Neural cell (in vitro differentiated cells): ENCODE data around the gene GPS1. TPM values are rescaled to one million over a fixed set of nuclear protein-coding genes. Genes with fewer than 3 reads are reported as not detected.

Experiments
- H2AFZ ChIP-seq: fragments of 200-600, 300-800 bp; sonication (generic), shearing (Covaris generic); 2 replicates; pipeline ENCODE4 v1.6.0; 2014; ENCODE audit warnings: low read depth, mild to moderate bottlenecking, antibody characterized with exemption, low read length, moderate library complexity
- H3F3A ChIP-seq: fragments of 200-600 bp; shearing (Covaris generic); 2 replicates; pipeline ENCODE4 v1.6.1; 2016; ENCODE audit warnings: mild to moderate bottlenecking, moderate library complexity, mixed read lengths, antibody characterized with exemption, low read length; ENCODE audit not compliant: insufficient read depth, poor library complexity, severe bottlenecking
- H3K27ac ChIP-seq: fragments of 200-600, 300-800 bp; sonication (generic), shearing (Covaris generic); 2 replicates; pipeline ENCODE4 v1.5.1; 2014; ENCODE audit warnings: mild to moderate bottlenecking, low read length, moderate library complexity
- H3K27me3 ChIP-seq: fragments of 300-800, 200-600 bp; sonication (generic), shearing (Covaris generic); 2 replicates; pipeline ENCODE4 v1.6.0; 2014; ENCODE audit warnings: mild to moderate bottlenecking, low read depth, low read length, moderate library complexity; ENCODE audit not compliant: insufficient read depth
- H3K36me3 ChIP-seq: fragments of 300-800, 200-600 bp; sonication (generic), shearing (Covaris generic); 2 replicates; pipeline ENCODE4 v1.5.1; 2014; ENCODE audit warnings: mild to moderate bottlenecking, antibody characterized with exemption, low read length, moderate library complexity; ENCODE audit not compliant: insufficient read depth
- H3K4me2 ChIP-seq: fragments of 300-800, 200-600 bp; sonication (generic), shearing (Covaris generic); 2 replicates; pipeline ENCODE4 v1.6.0; 2014; ENCODE audit warnings: mild to moderate bottlenecking, low read length
- H3K4me3 ChIP-seq: fragments of 300-800, 200-600 bp; sonication (generic), shearing (Covaris generic); 2 replicates; pipeline ENCODE4 v1.5.1; 2014; ENCODE audit warnings: mild to moderate bottlenecking, low read length, moderate library complexity
- H3K79me2 ChIP-seq: fragments of 200-600 bp; shearing (Covaris generic); replicated peaks from 2 replicates; pipeline ENCODE4 v1.6.0; 2014; ENCODE audit warnings: mild to moderate bottlenecking, low read length, moderate library complexity; ENCODE audit not compliant: insufficient read depth
- H3K9ac ChIP-seq: fragments of 300-800, 200-600 bp; sonication (generic), shearing (Covaris generic); 2 replicates; pipeline ENCODE4 v1.6.1; 2016; ENCODE audit warnings: mild to moderate bottlenecking, low read length, mixed read lengths
- H3K9me2 ChIP-seq: fragments of 200-600 bp; shearing (Covaris generic); 2 replicates; pipeline ENCODE4 v1.6.1; 2016; ENCODE audit warnings: mild to moderate bottlenecking, low read length, mixed read lengths; ENCODE audit not compliant: insufficient read depth
- H3K9me3 ChIP-seq: fragments of 200-600, 300-800 bp; sonication (generic), shearing (Covaris generic); 2 replicates; pipeline ENCODE4 v1.6.1; 2016; ENCODE audit warnings: mild to moderate bottlenecking, mixed run types, low read length, moderate library complexity, mixed read lengths
- H4K20me1 ChIP-seq: fragments of 200-600 bp; shearing (Covaris generic); 2 replicates; pipeline ENCODE4 v1.6.1; 2016; ENCODE audit warnings: mild to moderate bottlenecking, mixed run types; ENCODE audit not compliant: insufficient read depth
- CTCF ChIP-seq: fragments of 450-650 bp; IDR thresholded peaks from 2 replicates; pipeline ENCODE4 v1.5.1; 2014; ENCODE audit warnings: antibody characterized with exemption, mild to moderate bottlenecking, moderate library complexity; ENCODE audit not compliant: poor library complexity, severe bottlenecking
- EP300 ChIP-seq: fragments of 450-650 bp; conservative IDR thresholded peaks from 2 replicates; pipeline ENCODE4 v1.6.1; 2014; ENCODE audit warnings: antibody characterized with exemption, mild to moderate bottlenecking, moderate library complexity; ENCODE audit not compliant: poor library complexity, severe bottlenecking
- EZH2 ChIP-seq: fragments of 200-600, 300-800 bp; shearing (Covaris generic), sonication (generic); IDR thresholded peaks from 2 replicates; pipeline ENCODE4 v1.6.1; 2014; ENCODE audit warnings: antibody characterized with exemption, low read length, borderline replicate concordance, mild to moderate bottlenecking; ENCODE audit not compliant: insufficient read depth, poor library complexity, severe bottlenecking
- MXI1 ChIP-seq: fragments of 450-650 bp; conservative IDR thresholded peaks from 2 replicates; pipeline ENCODE4 v1.6.1; 2014; ENCODE audit warnings: antibody characterized with exemption, mild to moderate bottlenecking; ENCODE audit not compliant: poor library complexity, severe bottlenecking
- POLR2AphosphoS5 ChIP-seq: IDR thresholded peaks from 2 replicates; pipeline ENCODE4 v1.6.1; 2012
- RAD21 ChIP-seq: fragments of 450-650 bp; conservative IDR thresholded peaks from 2 replicates; pipeline ENCODE4 v1.6.1; 2014; ENCODE audit warnings: antibody characterized with exemption, mild to moderate bottlenecking, moderate library complexity
- REST ChIP-seq: IDR thresholded peaks from 2 replicates; pipeline ENCODE4 v1.6.1; 2012; ENCODE audit warnings: borderline replicate concordance
- SMC3 ChIP-seq: fragments of 450-650 bp; conservative IDR thresholded peaks from 2 replicates; pipeline ENCODE4 v1.6.1; 2014; ENCODE audit warnings: antibody characterized with exemption, mild to moderate bottlenecking, moderate library complexity; ENCODE audit not compliant: poor library complexity
- TAF1 ChIP-seq: IDR thresholded peaks from 2 replicates; pipeline ENCODE4 v1.6.1; 2012; ENCODE audit warnings: low read depth
- polyA plus RNA-seq: library from polyadenylated mRNA; depleted of rRNA; stranded (reverse); fragments of >200 nt; gene quantifications from 2 replicates; pipeline ENCODE4 v1.2.3, GENCODE V29; 2014

GPS1 gene
- polyA plus RNA-seq, 1 donor from 2014 or later, result 170 TPM

- no peak overlapping the region for H3K4me3 ChIP-seq
- no peaks in the 10 kb centered on the region for H3K9me2 ChIP-seq
- H2AFZ ChIP-seq, result no peak overlapping the region
- H3K9me3 ChIP-seq, result no peaks in the 10 kb centered on the region
- H3F3A ChIP-seq, result no peaks in the 10 kb centered on the region
- H3K36me3 ChIP-seq, result no peaks in the 10 kb centered on the region
- H3K27ac ChIP-seq, result no peak overlapping the region
- H3K27me3 ChIP-seq, result no peaks in the 10 kb centered on the region
- TF ChIP-seq CTCF, result no peak
- TF ChIP-seq MXI1, result no peak
- no peak for TF ChIP-seq RAD21
- no peak for TF ChIP-seq SMC3
- no peak for TF ChIP-seq EP300
- TF ChIP-seq POLR2AphosphoS5, result no peak
- no peak for TF ChIP-seq TAF1
- TF ChIP-seq REST, result no peak
- TF ChIP-seq EZH2, result no peak
- H3K79me2 ChIP-seq, result no peaks in the 10 kb centered on the region
- H3K9ac ChIP-seq, result no peak overlapping the region
- H4K20me1 ChIP-seq, result no peaks in the 10 kb centered on the region
- no peak overlapping the region for H3K4me2 ChIP-seq
Observed at GRCh38 chr17:82085931-82086764, 34.5 kb downstream of the GPS1 start.

- Histone ChIP-seq H3K27me3 (no peaks in the 10 kb centered on the region), H4K20me1 (no peaks in the 10 kb centered on the region), H3F3A (no peaks in the 10 kb centered on the region), H3K4me3 (no peak overlapping the region), H3K4me2 (no peak overlapping the region), H3K36me3 (no peaks in the 10 kb centered on the region), H3K9ac (no peak overlapping the region), H3K27ac (no peak overlapping the region), H2AFZ (no peak overlapping the region), H3K79me2 (no peaks in the 10 kb centered on the region), H3K9me2 (no peaks in the 10 kb centered on the region), H3K9me3 (no peaks in the 10 kb centered on the region)
- TF ChIP-seq RAD21 (no peak), TAF1 (no peak), EZH2 (no peak), MXI1 (no peak), REST (no peak), EP300 (no peak), CTCF (no peak), SMC3 (no peak), POLR2AphosphoS5 (no peak)
Observed at GRCh38 chr17:82086941-82087906, 35.5 kb downstream of the GPS1 start.
